WTC11 (cell line): ENCODE data around the gene PCTP. TPM values are rescaled to one million over a fixed set of nuclear protein-coding genes. Genes with fewer than 3 reads are reported as not detected.

ENCODE experiments used
- ATAC-seq: fragments of 200-7000 bp; cut with Tn5 transposase; 2 replicates; pipeline ENCODE4 v1.10.0; 2021; ENCODE audit warnings: mild to moderate bottlenecking, moderate library complexity
- CTCF ChIA-PET: fragments of 300-600 bp; sonication (Branson Sonifier 250); formaldehyde crosslinking; loops from one replicate; lab custom pipeline; 2021; ENCODE audit warnings: antibody characterized with exemption; lab: Charles Lee
- POLR2A ChIA-PET: fragments of 350-600 bp; sonication (Branson Sonifier 250); formaldehyde crosslinking; loops from one replicate; lab custom pipeline; 2021; ENCODE audit warnings: antibody characterized with exemption; lab: Charles Lee
- DNase-seq: peaks from one replicate; pipeline ENCODE4 v3.0.0; 2021; ENCODE audit warnings: low spot score
- H3K27ac Mint-ChIP-seq: 2 replicates; pipeline ENCODE4 v1.8.0; 2021; ENCODE audit warnings: mixed read lengths
- H3K27me3 Mint-ChIP-seq: 2 replicates; pipeline ENCODE4 v1.8.0; 2021; ENCODE audit warnings: low read depth, mild to moderate bottlenecking, moderate library complexity, mixed read lengths
- H3K36me3 Mint-ChIP-seq: 2 replicates; pipeline ENCODE4 v1.8.0; 2021; ENCODE audit warnings: mixed read lengths
- H3K4me1 Mint-ChIP-seq: 2 replicates; pipeline ENCODE4 v1.8.0; 2022; ENCODE audit warnings: mixed read lengths
- H3K4me3 Mint-ChIP-seq: 2 replicates; pipeline ENCODE4 v1.8.0; 2021; ENCODE audit warnings: mild to moderate bottlenecking, moderate library complexity, mixed read lengths
- H3K9me3 Mint-ChIP-seq: 2 replicates; pipeline ENCODE4 v1.8.0; 2021; ENCODE audit warnings: mixed read lengths
- AFF4 ChIP-seq: sonication (generic); formaldehyde crosslinking; IDR thresholded peaks from 2 replicates; pipeline ENCODE4 v1.8.1; 2023; ENCODE audit warnings: mild to moderate bottlenecking, missing genetic modification reagents, borderline replicate concordance
- ATF1 ChIP-seq: sonication (generic); formaldehyde crosslinking; IDR thresholded peaks from 2 replicates; pipeline ENCODE4 v1.8.1; 2023; ENCODE audit warnings: mild to moderate bottlenecking, moderate library complexity, missing genetic modification reagents
- CBFB ChIP-seq: sonication (generic); formaldehyde crosslinking; IDR thresholded peaks from 2 replicates; pipeline ENCODE4 v1.8.1; 2022; ENCODE audit warnings: mild to moderate bottlenecking, low read depth, missing genetic modification reagents
- E2F4 ChIP-seq: sonication (generic); formaldehyde crosslinking; IDR thresholded peaks from 2 replicates; pipeline ENCODE4 v1.8.1; 2022; ENCODE audit warnings: low read depth, mild to moderate bottlenecking, moderate library complexity, missing genetic modification reagents, borderline replicate concordance
- EMX1 ChIP-seq: fragments of 250-450 bp; sonication (Bioruptor Pico); IDR thresholded peaks from 2 replicates; pipeline ENCODE4 v1.8.0; 2021; ENCODE audit warnings: mild to moderate bottlenecking
- ERG ChIP-seq: fragments of 250-450 bp; sonication (Bioruptor Pico); IDR thresholded peaks from 2 replicates; pipeline ENCODE4 v1.8.0; 2021; ENCODE audit warnings: mild to moderate bottlenecking
- FOXK1 ChIP-seq: sonication (generic); formaldehyde crosslinking; IDR thresholded peaks from 2 replicates; pipeline ENCODE4 v1.8.0; 2022; ENCODE audit warnings: mild to moderate bottlenecking, moderate library complexity, missing genetic modification reagents
- FOXP1 ChIP-seq: sonication (generic); formaldehyde crosslinking; IDR thresholded peaks from 2 replicates; pipeline ENCODE4 v1.8.0; 2022; ENCODE audit warnings: missing genetic modification reagents, mild to moderate bottlenecking, moderate library complexity, borderline replicate concordance
- GABPB1 ChIP-seq: sonication (generic); formaldehyde crosslinking; IDR thresholded peaks from 2 replicates; pipeline ENCODE4 v1.8.1; 2023; ENCODE audit warnings: mild to moderate bottlenecking, missing genetic modification reagents
- MXD4 ChIP-seq: fragments of 250-450 bp; sonication (Bioruptor Pico); IDR thresholded peaks from 2 replicates; pipeline ENCODE4 v1.8.0; 2021; ENCODE audit warnings: mild to moderate bottlenecking, moderate library complexity, borderline replicate concordance
- TEAD1 ChIP-seq: sonication (generic); formaldehyde crosslinking; IDR thresholded peaks from 2 replicates; pipeline ENCODE4 v1.8.0; 2022; ENCODE audit warnings: mild to moderate bottlenecking, missing genetic modification reagents
- USF1 ChIP-seq: sonication (generic); formaldehyde crosslinking; IDR thresholded peaks from 2 replicates; pipeline ENCODE4 v1.8.0; 2022; ENCODE audit warnings: mild to moderate bottlenecking, missing genetic modification reagents
- ZNF416 ChIP-seq: fragments of 250-450 bp; sonication (Bioruptor Pico); IDR thresholded peaks from 2 replicates; pipeline ENCODE4 v1.9.0; 2021; ENCODE audit warnings: mild to moderate bottlenecking, inconsistent platforms
- ZNF423 ChIP-seq: fragments of 250-450 bp; sonication (Bioruptor Pico); IDR thresholded peaks from 2 replicates; pipeline ENCODE4 v2.1.2; 2022; ENCODE audit warnings: mild to moderate bottlenecking, moderate library complexity
- total RNA-seq: library from RNA; stranded (reverse); gene quantifications from 3 replicates; pipeline ENCODE4 v1.2.3, GENCODE V29; 2021
- TF ChIP-seq, protein P1 (sequence below): sonication (generic); formaldehyde crosslinking; IDR thresholded peaks from 2 replicates; pipeline ENCODE4 v1.8.1; 2022; ENCODE audit warnings: mild to moderate bottlenecking, moderate library complexity, missing genetic modification reagents
- TF ChIP-seq, protein P2 (sequence below): sonication (generic); formaldehyde crosslinking; IDR thresholded peaks from 2 replicates; pipeline ENCODE4 v1.8.0; 2022; ENCODE audit warnings: missing genetic modification reagents
- TF ChIP-seq, protein P3 (sequence below): sonication (generic); formaldehyde crosslinking; IDR thresholded peaks from 2 replicates; pipeline ENCODE4 v1.8.1; 2022; ENCODE audit warnings: low read depth, missing genetic modification reagents, borderline replicate concordance

PCTP gene
- total RNA-seq, 1 experiment from 2014 or later, result 10.3 TPM

- TF ChIP-seq FOXK1 (CRISPR knock-in tag) (no peak), USF1 (no peak), CBFB (CRISPR knock-in tag) (no peak), TEAD1 (CRISPR knock-in tag) (no peak), AFF4 (no peak), EMX1 (CRISPR knock-in tag) (no peak)
- TF ChIP-seq, protein P1, sequence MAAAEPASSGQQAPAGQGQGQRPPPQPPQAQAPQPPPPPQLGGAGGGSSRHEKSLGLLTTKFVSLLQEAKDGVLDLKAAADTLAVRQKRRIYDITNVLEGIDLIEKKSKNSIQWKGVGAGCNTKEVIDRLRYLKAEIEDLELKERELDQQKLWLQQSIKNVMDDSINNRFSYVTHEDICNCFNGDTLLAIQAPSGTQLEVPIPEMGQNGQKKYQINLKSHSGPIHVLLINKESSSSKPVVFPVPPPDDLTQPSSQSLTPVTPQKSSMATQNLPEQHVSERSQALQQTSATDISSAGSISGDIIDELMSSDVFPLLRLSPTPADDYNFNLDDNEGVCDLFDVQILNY (CRISPR knock-in tag), result no peak
Measured at GRCh38 chr17:55749985-55750384, 866 bp upstream of the PCTP start (continued).

- no peak for DNase-seq
- POLR2A ChIA-PET, result interaction anchor here (0.6 to 1.2 kb wide), 6 partner anchors 11 to 237 kb away, joined by 3 to 5 read pairs (median 4); partner anchors contain the start of gene TMEM100
- no peak for ATAC-seq
Measured at GRCh38 chr17:55751720-55752250, 934 bp downstream of the PCTP start.

More at GRCh38 chr17:55751720-55752250, 934 bp downstream of the PCTP start:
- Mint-ChIP-seq H3K4me3 (peak overlapping the region; percentile 88), H3K27me3 (no peaks in the 10 kb centered on the region), H3K4me1 (peaks cover 14% of the 10 kb centered on the region), H3K27ac (no peak overlapping the region; the same call in 1 of the 2 replicates), H3K9me3 (no peaks in the 10 kb centered on the region), H3K36me3 (no peaks in the 10 kb centered on the region)
- TF ChIP-seq, protein P2, sequence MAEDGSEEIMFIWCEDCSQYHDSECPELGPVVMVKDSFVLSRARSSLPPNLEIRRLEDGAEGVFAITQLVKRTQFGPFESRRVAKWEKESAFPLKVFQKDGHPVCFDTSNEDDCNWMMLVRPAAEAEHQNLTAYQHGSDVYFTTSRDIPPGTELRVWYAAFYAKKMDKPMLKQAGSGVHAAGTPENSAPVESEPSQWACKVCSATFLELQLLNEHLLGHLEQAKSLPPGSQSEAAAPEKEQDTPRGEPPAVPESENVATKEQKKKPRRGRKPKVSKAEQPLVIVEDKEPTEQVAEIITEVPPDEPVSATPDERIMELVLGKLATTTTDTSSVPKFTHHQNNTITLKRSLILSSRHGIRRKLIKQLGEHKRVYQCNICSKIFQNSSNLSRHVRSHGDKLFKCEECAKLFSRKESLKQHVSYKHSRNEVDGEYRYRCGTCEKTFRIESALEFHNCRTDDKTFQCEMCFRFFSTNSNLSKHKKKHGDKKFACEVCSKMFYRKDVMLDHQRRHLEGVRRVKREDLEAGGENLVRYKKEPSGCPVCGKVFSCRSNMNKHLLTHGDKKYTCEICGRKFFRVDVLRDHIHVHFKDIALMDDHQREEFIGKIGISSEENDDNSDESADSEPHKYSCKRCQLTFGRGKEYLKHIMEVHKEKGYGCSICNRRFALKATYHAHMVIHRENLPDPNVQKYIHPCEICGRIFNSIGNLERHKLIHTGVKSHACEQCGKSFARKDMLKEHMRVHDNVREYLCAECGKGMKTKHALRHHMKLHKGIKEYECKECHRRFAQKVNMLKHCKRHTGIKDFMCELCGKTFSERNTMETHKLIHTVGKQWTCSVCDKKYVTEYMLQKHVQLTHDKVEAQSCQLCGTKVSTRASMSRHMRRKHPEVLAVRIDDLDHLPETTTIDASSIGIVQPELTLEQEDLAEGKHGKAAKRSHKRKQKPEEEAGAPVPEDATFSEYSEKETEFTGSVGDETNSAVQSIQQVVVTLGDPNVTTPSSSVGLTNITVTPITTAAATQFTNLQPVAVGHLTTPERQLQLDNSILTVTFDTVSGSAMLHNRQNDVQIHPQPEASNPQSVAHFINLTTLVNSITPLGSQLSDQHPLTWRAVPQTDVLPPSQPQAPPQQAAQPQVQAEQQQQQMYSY, result no peak
- TF ChIP-seq FOXP1 (CRISPR knock-in tag), result no peak
- no peak for TF ChIP-seq ATF1 (CRISPR knock-in tag)
- TF ChIP-seq E2F4 (CRISPR knock-in tag), result no peak
- TF ChIP-seq ZNF423, result no peak
- TF ChIP-seq MXD4, result no peak
- TF ChIP-seq ZNF416 (CRISPR knock-in tag), result no peak
- TF ChIP-seq ERG (CRISPR knock-in tag), result no peak
- no peak for TF ChIP-seq GABPB1 (CRISPR knock-in tag)
- TF ChIP-seq, protein P3, sequence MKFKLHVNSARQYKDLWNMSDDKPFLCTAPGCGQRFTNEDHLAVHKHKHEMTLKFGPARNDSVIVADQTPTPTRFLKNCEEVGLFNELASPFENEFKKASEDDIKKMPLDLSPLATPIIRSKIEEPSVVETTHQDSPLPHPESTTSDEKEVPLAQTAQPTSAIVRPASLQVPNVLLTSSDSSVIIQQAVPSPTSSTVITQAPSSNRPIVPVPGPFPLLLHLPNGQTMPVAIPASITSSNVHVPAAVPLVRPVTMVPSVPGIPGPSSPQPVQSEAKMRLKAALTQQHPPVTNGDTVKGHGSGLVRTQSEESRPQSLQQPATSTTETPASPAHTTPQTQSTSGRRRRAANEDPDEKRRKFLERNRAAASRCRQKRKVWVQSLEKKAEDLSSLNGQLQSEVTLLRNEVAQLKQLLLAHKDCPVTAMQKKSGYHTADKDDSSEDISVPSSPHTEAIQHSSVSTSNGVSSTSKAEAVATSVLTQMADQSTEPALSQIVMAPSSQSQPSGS (CRISPR knock-in tag), result no peak
- CTCF ChIA-PET, result interaction anchor here (0.8 to 2.2 kb wide), 13 partner anchors 9 to 378 kb away, joined by 3 to 22 read pairs (median 6); no protein-coding TSS in a partner anchor
